Neural cell (in vitro differentiated cells): ENCODE measurements around the gene METTL24. TPM values are rescaled to one million over a fixed set of nuclear protein-coding genes. Genes with fewer than 3 reads are reported as not detected.

Experiments
- H2AFZ ChIP-seq: fragments of 200-600, 300-800 bp; sonication (generic), shearing (Covaris generic); 2 replicates; pipeline ENCODE4 v1.6.0; 2014; ENCODE audit warnings: low read depth, mild to moderate bottlenecking, antibody characterized with exemption, low read length, moderate library complexity
- H3F3A ChIP-seq: fragments of 200-600 bp; shearing (Covaris generic); 2 replicates; pipeline ENCODE4 v1.6.1; 2016; ENCODE audit warnings: mild to moderate bottlenecking, moderate library complexity, mixed read lengths, antibody characterized with exemption, low read length; ENCODE audit not compliant: insufficient read depth, poor library complexity, severe bottlenecking
- H3K27ac ChIP-seq: fragments of 200-600, 300-800 bp; sonication (generic), shearing (Covaris generic); 2 replicates; pipeline ENCODE4 v1.5.1; 2014; ENCODE audit warnings: mild to moderate bottlenecking, low read length, moderate library complexity
- H3K27me3 ChIP-seq: fragments of 300-800, 200-600 bp; sonication (generic), shearing (Covaris generic); 2 replicates; pipeline ENCODE4 v1.6.0; 2014; ENCODE audit warnings: mild to moderate bottlenecking, low read depth, low read length, moderate library complexity; ENCODE audit not compliant: insufficient read depth
- H3K36me3 ChIP-seq: fragments of 300-800, 200-600 bp; sonication (generic), shearing (Covaris generic); 2 replicates; pipeline ENCODE4 v1.5.1; 2014; ENCODE audit warnings: mild to moderate bottlenecking, antibody characterized with exemption, low read length, moderate library complexity; ENCODE audit not compliant: insufficient read depth
- H3K4me2 ChIP-seq: fragments of 300-800, 200-600 bp; sonication (generic), shearing (Covaris generic); 2 replicates; pipeline ENCODE4 v1.6.0; 2014; ENCODE audit warnings: mild to moderate bottlenecking, low read length
- H3K4me3 ChIP-seq: fragments of 300-800, 200-600 bp; sonication (generic), shearing (Covaris generic); 2 replicates; pipeline ENCODE4 v1.5.1; 2014; ENCODE audit warnings: mild to moderate bottlenecking, low read length, moderate library complexity
- H3K79me2 ChIP-seq: fragments of 200-600 bp; shearing (Covaris generic); replicated peaks from 2 replicates; pipeline ENCODE4 v1.6.0; 2014; ENCODE audit warnings: mild to moderate bottlenecking, low read length, moderate library complexity; ENCODE audit not compliant: insufficient read depth
- H3K9ac ChIP-seq: fragments of 300-800, 200-600 bp; sonication (generic), shearing (Covaris generic); 2 replicates; pipeline ENCODE4 v1.6.1; 2016; ENCODE audit warnings: mild to moderate bottlenecking, low read length, mixed read lengths
- H3K9me2 ChIP-seq: fragments of 200-600 bp; shearing (Covaris generic); 2 replicates; pipeline ENCODE4 v1.6.1; 2016; ENCODE audit warnings: mild to moderate bottlenecking, low read length, mixed read lengths; ENCODE audit not compliant: insufficient read depth
- H3K9me3 ChIP-seq: fragments of 200-600, 300-800 bp; sonication (generic), shearing (Covaris generic); 2 replicates; pipeline ENCODE4 v1.6.1; 2016; ENCODE audit warnings: mild to moderate bottlenecking, mixed run types, low read length, moderate library complexity, mixed read lengths
- H4K20me1 ChIP-seq: fragments of 200-600 bp; shearing (Covaris generic); 2 replicates; pipeline ENCODE4 v1.6.1; 2016; ENCODE audit warnings: mild to moderate bottlenecking, mixed run types; ENCODE audit not compliant: insufficient read depth
- CTCF ChIP-seq: fragments of 450-650 bp; IDR thresholded peaks from 2 replicates; pipeline ENCODE4 v1.5.1; 2014; ENCODE audit warnings: antibody characterized with exemption, mild to moderate bottlenecking, moderate library complexity; ENCODE audit not compliant: poor library complexity, severe bottlenecking
- EP300 ChIP-seq: fragments of 450-650 bp; conservative IDR thresholded peaks from 2 replicates; pipeline ENCODE4 v1.6.1; 2014; ENCODE audit warnings: antibody characterized with exemption, mild to moderate bottlenecking, moderate library complexity; ENCODE audit not compliant: poor library complexity, severe bottlenecking
- EZH2 ChIP-seq: fragments of 200-600, 300-800 bp; shearing (Covaris generic), sonication (generic); IDR thresholded peaks from 2 replicates; pipeline ENCODE4 v1.6.1; 2014; ENCODE audit warnings: antibody characterized with exemption, low read length, borderline replicate concordance, mild to moderate bottlenecking; ENCODE audit not compliant: insufficient read depth, poor library complexity, severe bottlenecking
- MXI1 ChIP-seq: fragments of 450-650 bp; conservative IDR thresholded peaks from 2 replicates; pipeline ENCODE4 v1.6.1; 2014; ENCODE audit warnings: antibody characterized with exemption, mild to moderate bottlenecking; ENCODE audit not compliant: poor library complexity, severe bottlenecking
- POLR2AphosphoS5 ChIP-seq: IDR thresholded peaks from 2 replicates; pipeline ENCODE4 v1.6.1; 2012
- RAD21 ChIP-seq: fragments of 450-650 bp; conservative IDR thresholded peaks from 2 replicates; pipeline ENCODE4 v1.6.1; 2014; ENCODE audit warnings: antibody characterized with exemption, mild to moderate bottlenecking, moderate library complexity
- REST ChIP-seq: IDR thresholded peaks from 2 replicates; pipeline ENCODE4 v1.6.1; 2012; ENCODE audit warnings: borderline replicate concordance
- SMC3 ChIP-seq: fragments of 450-650 bp; conservative IDR thresholded peaks from 2 replicates; pipeline ENCODE4 v1.6.1; 2014; ENCODE audit warnings: antibody characterized with exemption, mild to moderate bottlenecking, moderate library complexity; ENCODE audit not compliant: poor library complexity
- TAF1 ChIP-seq: IDR thresholded peaks from 2 replicates; pipeline ENCODE4 v1.6.1; 2012; ENCODE audit warnings: low read depth
- polyA plus RNA-seq: library from polyadenylated mRNA; depleted of rRNA; stranded (reverse); fragments of >200 nt; gene quantifications from 2 replicates; pipeline ENCODE4 v1.2.3, GENCODE V29; 2014

METTL24 gene
- polyA plus RNA-seq, 1 donor from 2014 or later, result not detected

GRCh38 chr6:110399219-110400071 is 41.3 kb upstream of the METTL24 start:
- no peaks in the 10 kb centered on the region for H3K9me3 ChIP-seq
- H2AFZ ChIP-seq, result no peak overlapping the region
- H3K9me2 ChIP-seq, result no peaks in the 10 kb centered on the region
- no peaks in the 10 kb centered on the region for H3K36me3 ChIP-seq
- TF ChIP-seq CTCF (no peak), MXI1 (no peak), TAF1 (no peak), EP300 (no peak), EZH2 (no peak), RAD21 (no peak), REST (no peak), SMC3 (no peak), POLR2AphosphoS5 (no peak)
- H3K79me2 ChIP-seq, result no peaks in the 10 kb centered on the region
- no peak overlapping the region for H3K4me2 ChIP-seq
- no peak overlapping the region for H3K4me3 ChIP-seq
- no peaks in the 10 kb centered on the region for H3F3A ChIP-seq
- H4K20me1 ChIP-seq, result no peaks in the 10 kb centered on the region
- H3K27me3 ChIP-seq, result no peaks in the 10 kb centered on the region
- H3K27ac ChIP-seq, result no peak overlapping the region
- H3K9ac ChIP-seq, result no peak overlapping the region

DNA sequence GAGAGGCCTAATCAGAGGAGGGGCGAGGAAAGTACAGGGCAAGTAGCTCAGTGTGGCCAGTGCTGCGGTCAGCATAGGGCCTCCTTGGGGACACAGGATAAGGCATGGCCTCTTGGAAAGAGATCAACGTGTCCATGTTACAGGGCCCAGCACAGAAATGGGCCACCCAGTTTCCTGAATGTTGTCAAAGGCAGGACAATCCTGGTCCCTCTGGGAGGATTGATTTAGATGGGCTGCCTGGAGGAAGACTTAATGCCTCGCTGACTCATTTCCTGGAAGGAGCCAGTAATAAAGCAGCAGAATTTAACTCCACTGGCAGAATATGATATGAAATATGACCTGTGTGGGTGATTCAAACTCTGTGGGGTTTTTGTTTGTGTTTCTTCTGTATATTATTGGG is 40.6 kb upstream of the METTL24 start:
- no peak overlapping the region for H2AFZ ChIP-seq
- H3K9me2 ChIP-seq, result no peaks in the 10 kb centered on the region
- H3K36me3 ChIP-seq, result no peaks in the 10 kb centered on the region
- H3K4me2 ChIP-seq, result no peak overlapping the region
- no peaks in the 10 kb centered on the region for H4K20me1 ChIP-seq
- H3K9ac ChIP-seq, result no peak overlapping the region
- TF ChIP-seq REST (no peak), EP300 (no peak), EZH2 (no peak), RAD21 (no peak), MXI1 (no peak), SMC3 (no peak), TAF1 (no peak), POLR2AphosphoS5 (no peak), CTCF (no peak)
- no peaks in the 10 kb centered on the region for H3K9me3 ChIP-seq
- H3F3A ChIP-seq, result no peaks in the 10 kb centered on the region
- H3K4me3 ChIP-seq, result no peak overlapping the region
- no peaks in the 10 kb centered on the region for H3K79me2 ChIP-seq
- no peak overlapping the region for H3K27ac ChIP-seq
- no peaks in the 10 kb centered on the region for H3K27me3 ChIP-seq
